Kidney capillary endothelial cell (primary cell): ENCODE results near the gene MRPL49.

ENCODE experiments used
- DNase-seq: peaks from one replicate; pipeline ENCODE4 v3.0.0-alpha.2; 2018; ENCODE audit warnings: low spot score

Gene MRPL49

GRCh38 chr11:65102142-65103095 is 19.7 kb upstream of the MRPL49 start:
- no peak for DNase-seq

- no peak for DNase-seq
Measured at GRCh38 chr11:65103476-65103875, 18.6 kb upstream of the MRPL49 start.

GRCh38 chr11:65104628-65105027 is 17.5 kb upstream of the MRPL49 start:
- DNase-seq = no peak

- no peak for DNase-seq
Measured at GRCh38 chr11:65107078-65107477, 15.0 kb upstream of the MRPL49 start.

GRCh38 chr11:65107751-65108468 is 14.2 kb upstream of the MRPL49 start:
- DNase-seq = no peak

- DNase-seq = no peak
Measured at GRCh38 chr11:65108469-65109123, 13.5 kb upstream of the MRPL49 start.

GRCh38 chr11:65109231-65110198 is 12.6 kb upstream of the MRPL49 start:
- no peak for DNase-seq

- peak; percentile 71 for DNase-seq
Measured at GRCh38 chr11:65110354-65110861, 11.7 kb upstream of the MRPL49 start.

GRCh38 chr11:65111159-65111743 is 10.9 kb upstream of the MRPL49 start:
- no peak for DNase-seq

GRCh38 chr11:65111744-65112545 is 10.2 kb upstream of the MRPL49 start, which contains the start of gene TM7SF2:
Gene TM7SF2 (plus strand): TSS chr11:65111872. CDS start chr11:65112016, 144 bp downstream.
- peak; percentile 87 for DNase-seq

- DNase-seq = no peak
Measured at GRCh38 chr11:65112546-65113360, 9.4 kb upstream of the MRPL49 start.

GRCh38 chr11:65113361-65113756 is 8.8 kb upstream of the MRPL49 start:
- DNase-seq = no peak

- no peak for DNase-seq
Measured at GRCh38 chr11:65113839-65114238, 8.3 kb upstream of the MRPL49 start.

- DNase-seq = no peak
Measured at GRCh38 chr11:65114538-65115171, 7.5 kb upstream of the MRPL49 start.

- no peak for DNase-seq
Measured at GRCh38 chr11:65115361-65116082, 6.6 kb upstream of the MRPL49 start.

- peak; percentile 42 for DNase-seq
Measured at GRCh38 chr11:65116370-65117205, 5.5 kb upstream of the MRPL49 start.
